Effector memory CD4-positive, alpha-beta T cell (primary cell): ENCODE data around the gene C6orf132.

Experiments used
- DNase-seq, 3 donors: peaks; one replicate each; pipeline ENCODE4 v3.0.0-alpha.2; 2020
- H3K27ac ChIP-seq: 2 replicates; pipeline ENCODE4 v1.7.0; 2013; ENCODE audit warnings: mild to moderate bottlenecking, low read length, moderate library complexity; ENCODE audit not compliant: insufficient read depth, poor library complexity, severe bottlenecking
- H3K27me3 ChIP-seq: replicated peaks from 2 replicates; pipeline ENCODE4 v1.7.0; 2013; ENCODE audit warnings: mild to moderate bottlenecking, low read length; ENCODE audit not compliant: insufficient read depth, control insufficient read depth, poor library complexity, severe bottlenecking
- H3K36me3 ChIP-seq: 2 replicates; pipeline ENCODE4 v1.7.0; 2013; ENCODE audit warnings: mild to moderate bottlenecking, low read length, moderate library complexity; ENCODE audit not compliant: control insufficient read depth, insufficient read depth
- H3K4me1 ChIP-seq: 2 replicates; pipeline ENCODE4 v1.7.0; 2013; ENCODE audit warnings: low read length, mild to moderate bottlenecking; ENCODE audit not compliant: control insufficient read depth, insufficient read depth, poor library complexity, severe bottlenecking
- H3K4me3 ChIP-seq: 2 replicates; pipeline ENCODE4 v1.7.0; 2013; ENCODE audit warnings: low read length, low read depth, mild to moderate bottlenecking; ENCODE audit not compliant: insufficient read depth, poor library complexity, severe bottlenecking
- H3K9me3 ChIP-seq: 2 replicates; pipeline ENCODE4 v1.7.0; 2013; ENCODE audit warnings: mild to moderate bottlenecking, low read length, moderate library complexity; ENCODE audit not compliant: control insufficient read depth

The C6orf132 gene

DNA sequence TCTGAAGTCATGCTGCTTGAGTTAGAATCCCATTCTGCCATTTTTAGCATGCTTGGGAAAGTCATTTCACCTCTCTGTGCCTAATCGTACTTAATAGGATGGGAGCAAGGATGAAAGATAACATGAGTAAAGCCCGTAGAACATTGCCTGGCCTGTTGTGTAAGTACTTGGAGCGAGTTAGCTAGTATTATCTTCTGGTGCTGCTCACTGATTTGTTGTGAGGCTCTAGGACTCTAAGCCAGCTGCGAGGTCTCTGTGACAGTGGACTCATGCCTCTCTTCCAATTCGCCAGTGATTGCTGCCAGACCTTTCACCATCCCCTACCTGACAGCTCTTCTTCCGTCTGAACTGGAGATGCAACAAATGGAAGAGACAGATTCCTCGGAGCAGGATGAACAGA lies 74.2 kb downstream of the C6orf132 start:
- Histone ChIP-seq H3K27ac (no peak overlapping the region), H3K4me3 (no peak overlapping the region), H3K4me1 (no peaks in the 10 kb centered on the region), H3K27me3 (no peaks in the 10 kb centered on the region), H3K9me3 (no peaks in the 10 kb centered on the region), H3K36me3 (peaks cover 78% of the 10 kb centered on the region)
- DNase-seq: no peak

DNA sequence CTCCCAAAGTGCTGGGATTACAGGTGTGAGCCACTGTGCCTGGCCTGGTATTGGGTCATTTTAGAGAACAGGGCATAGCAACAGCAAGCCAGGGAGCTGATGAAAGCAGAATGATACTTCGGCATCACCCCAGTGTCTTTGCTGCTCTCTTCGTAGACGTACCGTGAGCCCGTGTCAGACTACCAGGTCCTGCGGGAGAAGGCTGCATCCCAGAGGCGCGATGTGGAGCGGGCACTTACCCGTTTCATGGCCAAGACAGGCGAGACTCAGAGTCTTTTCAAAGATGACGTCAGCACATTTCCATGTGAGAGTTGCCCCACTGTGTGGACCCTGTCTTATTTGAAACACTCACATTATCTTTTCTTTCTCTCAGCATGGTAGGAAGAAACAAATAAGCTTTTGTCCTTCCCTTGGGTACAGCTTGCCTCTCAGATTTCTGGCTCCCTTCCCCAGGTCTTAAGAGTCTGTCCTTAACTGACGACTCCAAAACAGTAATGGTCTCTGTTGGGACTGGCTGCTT lies 76.2 kb downstream of the C6orf132 start:
- Histone ChIP-seq H3K27me3 (no peaks in the 10 kb centered on the region), H3K4me1 (no peaks in the 10 kb centered on the region), H3K9me3 (no peaks in the 10 kb centered on the region), H3K4me3 (no peak overlapping the region), H3K36me3 (peaks cover 72% of the 10 kb centered on the region), H3K27ac (no peak overlapping the region)
- DNase-seq: no peak

DNA sequence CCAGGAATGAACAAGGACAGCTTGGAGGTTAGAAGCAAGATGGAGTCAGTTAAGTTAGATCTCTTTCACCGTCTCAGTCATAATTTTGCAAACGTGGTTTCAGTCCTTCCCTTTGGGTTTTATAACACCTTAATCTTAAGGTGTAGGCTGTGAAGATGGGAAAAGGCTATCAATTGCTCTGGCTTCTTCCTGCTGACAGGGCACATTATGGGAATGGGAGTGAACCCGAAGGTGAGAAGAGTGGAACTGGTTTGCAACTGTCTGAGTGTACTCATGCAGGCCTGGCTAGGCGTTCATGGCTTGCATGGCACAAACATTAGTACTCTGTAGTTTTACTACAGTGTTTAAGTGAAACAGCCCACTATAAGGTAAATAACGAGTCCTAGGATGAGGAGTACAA lies 82.7 kb downstream of the C6orf132 start:
- H3K27ac ChIP-seq: no peak overlapping the region
- no peak overlapping the region for H3K4me3 ChIP-seq
- DNase-seq: no peak
- peaks cover 62% of the 10 kb centered on the region for H3K36me3 ChIP-seq
- no peaks in the 10 kb centered on the region for H3K27me3 ChIP-seq
- H3K9me3 ChIP-seq: no peaks in the 10 kb centered on the region
- H3K4me1 ChIP-seq: no peaks in the 10 kb centered on the region

DNA sequence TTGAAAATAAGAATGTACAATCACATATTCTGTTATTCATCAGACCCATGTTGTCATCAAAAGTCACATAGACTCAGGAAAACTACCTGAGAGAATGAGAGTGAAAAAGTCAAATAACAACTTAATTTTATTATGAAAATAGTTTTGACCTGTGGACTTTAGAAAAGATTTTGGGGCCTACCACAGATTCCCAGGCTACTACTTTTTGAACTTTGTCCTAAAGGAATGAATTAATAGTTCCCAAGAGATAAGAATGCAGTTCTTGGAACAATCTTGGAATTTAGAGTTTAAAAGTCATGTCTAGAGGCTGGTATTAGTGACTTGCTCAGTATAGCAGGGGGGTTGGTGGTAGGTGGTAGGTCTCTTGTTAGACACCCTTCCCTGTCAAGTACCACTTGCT lies 88.8 kb downstream of the C6orf132 start:
- Histone ChIP-seq H3K4me1 (no peaks in the 10 kb centered on the region), H3K27me3 (no peaks in the 10 kb centered on the region), H3K9me3 (no peaks in the 10 kb centered on the region), H3K36me3 (peaks cover 35% of the 10 kb centered on the region), H3K27ac (no peak overlapping the region), H3K4me3 (no peak overlapping the region)
- DNase-seq: no peak

DNA sequence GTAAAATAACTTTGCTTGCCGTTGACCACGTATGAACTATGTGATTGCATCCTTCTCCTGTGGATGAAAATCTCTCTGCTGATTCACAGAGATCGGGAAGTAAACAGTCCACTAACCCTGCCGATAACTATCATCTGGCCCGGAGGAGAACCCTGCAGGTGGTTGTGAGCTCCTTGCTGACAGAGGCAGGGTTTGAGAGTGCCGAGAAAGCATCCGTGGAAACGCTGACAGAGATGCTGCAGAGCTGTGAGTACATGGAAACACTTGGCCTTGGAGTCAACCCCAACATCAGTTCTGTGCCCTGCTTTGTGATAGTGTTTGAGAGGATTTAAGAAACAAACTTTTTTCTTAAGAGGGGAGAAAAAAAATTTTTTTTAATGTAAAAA lies 91.2 kb downstream of the C6orf132 start:
- DNase-seq: no peak
- H3K36me3 ChIP-seq: peaks cover 13% of the 10 kb centered on the region
- peak overlapping the region; percentile 90 for H3K4me3 ChIP-seq
- H3K9me3 ChIP-seq: no peaks in the 10 kb centered on the region
- H3K27ac ChIP-seq: peak overlapping the region; percentile 87
- no peaks in the 10 kb centered on the region for H3K27me3 ChIP-seq
- peaks cover 3% of the 10 kb centered on the region for H3K4me1 ChIP-seq
